Renal cortex interstitium (tissue), 11 donors: ENCODE measurements around the gene IFT81. TPM values are rescaled to one million over a fixed set of nuclear protein-coding genes. Genes with fewer than 3 reads are reported as not detected.

ENCODE experiments used
- DNase-seq, 11 donors: peaks; one replicate each; pipeline ENCODE4 v3.0.0-alpha.2; 2013; ENCODE audit warnings: low read depth in 9 of 11, low spot score in 4 of 11; ENCODE audit errors: extremely low read depth in 1 of 11
- polyA plus RNA-seq, 3 donors: library from polyadenylated mRNA; unstranded; fragments of 120-200 nt; gene quantifications; one replicate each; pipeline ENCODE4 v1.2.1, GENCODE V29; 2013; ENCODE audit not compliant: insufficient read length in 3 of 3

Gene IFT81
- polyA plus RNA-seq, 3 donors, result 45.6 to 67.2 (median 53.8) TPM

DNA sequence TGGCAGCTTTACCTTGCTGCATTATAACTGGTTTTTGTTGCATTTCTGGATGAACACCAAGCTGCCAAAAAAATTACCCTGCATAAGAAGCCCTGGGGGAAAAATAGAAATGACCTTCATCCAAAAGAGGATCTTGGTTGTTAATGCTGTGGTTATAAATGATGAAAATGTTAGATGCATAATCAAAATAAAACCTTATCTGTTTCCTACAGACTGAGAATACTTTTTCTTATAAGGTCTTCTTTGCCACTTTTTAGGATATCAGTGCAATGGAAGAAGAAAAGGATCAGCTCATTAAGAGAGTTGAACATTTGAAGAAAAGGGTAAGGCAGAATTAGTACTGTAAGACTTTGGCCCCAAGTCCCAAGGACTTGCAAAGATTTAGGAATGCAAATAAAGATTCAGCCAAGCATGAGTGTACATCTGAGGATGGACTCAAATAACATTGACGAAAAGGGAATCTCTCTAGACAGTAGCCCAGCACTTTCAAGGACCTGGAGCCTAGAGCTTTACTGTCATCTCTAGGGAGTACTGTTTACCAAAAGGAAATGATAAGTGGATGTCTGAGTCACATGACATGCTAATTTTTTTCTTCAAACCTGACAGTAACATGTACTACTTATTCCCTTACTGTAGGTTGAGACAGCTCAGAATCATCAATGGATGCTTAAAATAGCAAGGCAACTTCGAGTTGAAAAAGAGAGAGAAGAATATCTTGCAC is 10.7 kb downstream of the IFT81 start:
- no peak for DNase-seq

DNA sequence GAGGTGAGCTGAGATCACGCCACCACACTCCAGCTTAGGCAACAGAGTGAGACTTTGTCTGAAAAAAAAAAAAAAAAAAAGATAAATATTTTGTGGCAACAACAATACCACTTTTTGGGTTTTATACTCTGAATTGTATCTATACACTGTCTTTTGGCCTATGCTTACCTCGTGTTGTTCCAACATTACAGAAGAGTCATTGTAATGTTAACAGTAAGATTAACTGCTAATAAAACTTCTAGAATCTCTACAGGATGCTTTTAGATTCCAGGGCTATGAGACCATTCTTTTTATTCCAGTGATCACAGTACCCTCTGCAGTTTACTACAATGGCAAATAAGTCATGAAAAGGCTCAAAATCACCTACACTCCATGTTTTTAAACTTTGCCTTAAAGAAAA is 11.6 kb downstream of the IFT81 start:
- DNase-seq, result no peak

DNA sequence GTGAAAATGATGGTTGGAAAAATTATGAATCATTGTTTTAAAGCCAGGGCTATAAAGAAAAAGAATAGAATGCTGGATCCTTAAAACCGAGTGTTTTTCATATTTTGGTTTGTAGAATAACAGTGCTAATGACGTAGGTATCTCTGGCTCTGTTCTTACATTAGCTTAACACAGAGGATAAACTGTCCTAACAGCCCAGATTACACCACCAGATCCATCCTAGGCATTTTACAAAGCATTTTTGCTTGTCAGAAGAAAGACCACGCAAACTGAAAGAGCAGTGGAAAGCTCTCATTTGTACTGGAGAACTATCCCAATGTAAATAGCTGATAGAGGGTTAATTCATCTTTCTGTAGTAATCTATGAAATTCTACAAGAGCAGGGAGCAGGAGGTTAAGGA is 13.6 kb downstream of the IFT81 start:
- DNase-seq, result no peak

DNA sequence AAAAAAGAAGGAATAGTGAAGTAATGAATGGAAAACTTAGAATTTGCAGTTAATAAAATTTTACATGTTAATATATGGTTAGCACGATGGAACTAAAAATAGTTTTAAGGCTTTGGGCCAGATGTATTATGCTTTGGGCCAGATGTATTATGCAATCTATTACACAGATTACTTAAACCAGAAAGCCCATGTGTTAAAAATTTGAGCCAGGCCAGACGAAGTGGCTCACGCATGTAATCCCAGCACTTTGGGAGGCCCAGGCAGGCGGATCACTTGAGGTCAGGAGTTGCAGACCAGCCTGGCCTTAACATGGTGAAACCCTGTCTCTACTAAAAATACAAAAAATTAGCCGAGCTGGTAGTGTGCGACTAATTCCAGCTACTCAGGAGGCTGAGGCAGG is 17.2 kb downstream of the IFT81 start:
- DNase-seq, result no peak

DNA sequence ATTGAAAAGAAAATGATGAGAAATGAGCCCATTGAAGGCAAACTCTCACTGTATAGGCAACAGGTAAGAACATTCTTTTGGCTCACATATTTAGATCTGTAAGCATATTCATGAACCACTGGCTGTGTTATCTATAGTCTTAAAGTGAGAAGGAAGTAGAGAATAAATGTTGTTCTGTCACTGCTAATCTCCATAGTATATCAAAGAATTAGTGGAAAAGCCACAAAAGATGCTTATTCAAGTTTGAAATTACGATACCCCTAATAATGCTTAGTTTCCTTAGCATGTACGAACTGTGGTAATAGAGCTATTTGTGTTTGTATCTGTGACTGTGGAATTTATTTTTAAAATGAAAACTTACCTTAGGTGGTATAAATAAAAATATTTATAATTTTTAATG is 22.8 kb downstream of the IFT81 start:
- DNase-seq, result no peak

DNA sequence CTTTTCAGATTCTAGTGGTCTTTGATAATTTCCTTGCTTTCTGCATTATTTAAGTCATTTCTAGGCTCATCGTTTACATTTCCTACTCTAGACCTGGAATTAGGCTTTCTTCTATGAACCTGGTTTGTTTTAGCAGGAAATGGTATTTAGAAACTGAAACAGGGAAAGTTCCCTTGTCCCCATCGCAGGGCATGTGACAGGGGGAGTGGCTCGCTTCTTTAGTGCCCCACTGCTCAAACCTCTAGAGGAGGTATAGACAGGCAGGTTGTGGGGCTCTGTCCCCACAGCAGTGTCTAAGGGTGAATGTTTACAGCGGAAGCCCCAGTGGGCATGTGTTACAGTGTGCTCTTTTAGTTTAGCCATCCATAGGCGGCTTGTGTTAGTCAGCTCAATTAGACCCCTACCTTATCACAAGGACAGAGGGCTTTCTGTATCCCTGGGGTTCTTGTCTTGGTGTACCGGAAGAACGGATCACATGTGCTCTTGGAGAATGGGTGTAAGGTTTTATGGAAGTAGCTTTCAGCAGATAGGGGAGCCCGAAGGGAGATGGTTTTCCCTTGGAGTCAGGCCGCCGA is 25.0 kb downstream of the IFT81 start:
- DNase-seq, result no peak

DNA sequence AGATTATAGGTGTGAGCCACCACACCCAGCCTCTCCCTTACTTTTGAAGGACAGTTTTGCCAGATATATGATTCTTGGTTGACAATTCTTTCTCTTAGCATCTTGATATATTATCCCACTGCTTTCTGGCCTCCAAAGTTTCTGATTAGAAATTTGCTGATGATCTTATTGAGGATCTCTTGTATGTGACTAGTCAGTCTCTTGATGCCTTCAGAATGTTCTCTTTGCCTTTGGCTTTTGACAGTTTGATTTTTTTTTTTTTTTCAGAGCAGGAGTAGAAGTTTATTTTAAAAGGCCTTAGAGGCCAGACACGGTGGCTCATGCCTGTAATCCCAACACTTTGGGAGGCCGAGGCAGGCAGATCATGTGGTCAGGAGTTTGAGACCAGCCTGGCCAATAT is 32.6 kb downstream of the IFT81 start:
- DNase-seq, result no peak

DNA sequence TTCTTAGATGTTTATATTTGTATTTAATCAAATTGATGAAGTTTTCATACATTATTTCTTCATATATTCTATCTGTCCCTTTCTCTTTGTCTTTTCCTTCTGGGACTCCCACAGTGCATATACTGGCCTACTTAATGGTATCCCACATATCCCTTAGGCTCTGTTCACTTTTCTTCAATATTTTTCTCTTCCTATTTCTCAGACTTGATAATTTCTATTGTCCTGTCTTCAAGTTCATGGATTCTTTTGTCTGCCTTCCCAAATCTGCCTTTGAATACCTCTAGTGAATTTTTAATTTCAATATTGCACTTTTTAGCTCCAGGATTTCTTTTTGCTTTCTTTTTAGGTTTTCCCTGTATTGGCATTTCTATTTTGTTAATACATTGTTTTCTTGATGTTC is 33.4 kb downstream of the IFT81 start:
- no peak for DNase-seq

DNA sequence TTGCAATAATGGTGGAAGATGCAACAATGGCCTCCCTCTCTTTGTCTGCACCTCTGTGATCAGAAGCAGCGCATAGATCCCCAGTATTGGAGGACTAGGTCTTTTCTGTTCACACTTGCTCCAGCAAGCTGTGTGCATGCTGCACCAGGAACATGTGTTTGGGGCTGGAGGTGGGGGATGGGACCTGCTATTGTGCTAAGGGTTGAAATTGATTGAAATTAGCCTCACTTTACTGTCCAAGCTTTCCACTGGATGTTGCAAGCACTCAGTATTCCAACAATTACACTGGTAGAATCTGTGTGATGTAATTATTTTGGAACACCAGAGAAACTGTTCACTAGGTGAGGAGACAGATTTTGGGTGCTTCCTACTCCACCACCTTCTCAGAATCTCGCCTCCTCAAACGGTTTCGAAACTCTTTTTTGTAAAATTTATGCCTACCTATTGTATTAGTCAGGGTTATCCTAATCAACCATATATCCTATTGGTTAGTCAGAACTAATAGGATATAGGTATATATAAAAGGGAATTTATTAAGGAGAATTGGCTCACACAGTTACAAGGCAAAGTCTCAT is 35.6 kb downstream of the IFT81 start:
- DNase-seq, result no peak

DNA sequence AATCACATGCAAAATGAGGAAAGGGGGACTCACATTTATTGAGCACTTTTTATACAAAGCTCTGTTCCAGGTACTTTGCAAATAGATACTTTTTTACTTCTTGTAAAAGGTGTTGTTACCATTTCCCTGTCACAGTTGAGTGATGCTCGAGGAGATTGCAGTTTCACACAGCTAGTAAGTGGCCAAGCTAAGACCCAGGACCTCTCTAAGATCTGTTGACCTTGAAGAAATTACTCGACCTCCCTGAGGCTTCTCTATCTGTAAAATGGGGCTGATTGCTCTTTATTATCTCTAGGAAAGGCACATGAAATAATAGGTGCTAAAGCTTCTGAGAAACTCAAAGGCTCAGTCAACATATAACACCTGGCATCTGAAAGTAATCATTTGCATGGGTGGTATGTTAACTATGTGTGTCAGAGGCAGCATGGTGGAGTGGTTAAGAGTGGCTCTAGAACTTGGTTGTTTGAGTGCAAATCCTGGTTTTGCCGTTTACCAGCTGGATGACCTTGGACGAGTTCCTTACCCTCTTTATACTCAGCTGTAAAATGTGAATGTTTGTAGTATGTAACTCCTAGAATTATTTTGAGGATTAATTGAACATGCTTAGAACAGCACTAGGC is 41.5 kb downstream of the IFT81 start:
- no peak for DNase-seq

DNA sequence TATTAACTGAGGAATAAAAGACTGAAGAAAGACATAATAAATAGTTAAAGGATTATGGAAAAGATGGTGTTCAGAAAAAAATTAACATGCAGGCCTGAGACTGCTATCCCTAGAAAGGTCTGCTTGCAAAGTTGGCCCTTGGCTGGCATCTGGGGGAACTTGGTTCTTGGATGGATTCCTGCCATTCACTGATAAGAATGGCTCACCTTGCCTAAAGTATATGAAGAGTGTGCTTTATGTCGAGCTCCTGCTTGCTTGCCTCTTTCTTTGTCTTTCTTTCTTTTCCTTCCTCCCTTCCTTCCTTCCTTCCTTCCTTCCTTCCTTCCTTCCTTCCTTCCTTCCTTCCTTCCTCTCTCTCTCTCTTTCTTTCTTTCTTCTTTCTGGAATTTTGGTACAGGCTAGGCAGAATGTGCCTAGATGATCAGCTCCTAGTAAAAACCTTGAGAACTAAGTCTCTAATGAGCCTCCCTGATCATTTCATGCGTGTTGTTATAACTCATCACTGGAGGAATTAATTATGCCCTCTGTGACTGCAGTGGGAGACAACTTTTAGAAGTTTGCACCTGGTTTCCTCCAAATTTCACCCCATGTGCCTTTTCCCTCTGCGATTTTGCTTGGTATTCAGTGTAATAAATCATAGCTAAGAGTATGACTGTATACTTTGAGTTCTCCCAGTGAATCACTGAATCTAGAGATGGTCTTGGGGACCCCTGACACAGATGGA is 44.7 kb downstream of the IFT81 start:
- DNase-seq, result no peak

DNA sequence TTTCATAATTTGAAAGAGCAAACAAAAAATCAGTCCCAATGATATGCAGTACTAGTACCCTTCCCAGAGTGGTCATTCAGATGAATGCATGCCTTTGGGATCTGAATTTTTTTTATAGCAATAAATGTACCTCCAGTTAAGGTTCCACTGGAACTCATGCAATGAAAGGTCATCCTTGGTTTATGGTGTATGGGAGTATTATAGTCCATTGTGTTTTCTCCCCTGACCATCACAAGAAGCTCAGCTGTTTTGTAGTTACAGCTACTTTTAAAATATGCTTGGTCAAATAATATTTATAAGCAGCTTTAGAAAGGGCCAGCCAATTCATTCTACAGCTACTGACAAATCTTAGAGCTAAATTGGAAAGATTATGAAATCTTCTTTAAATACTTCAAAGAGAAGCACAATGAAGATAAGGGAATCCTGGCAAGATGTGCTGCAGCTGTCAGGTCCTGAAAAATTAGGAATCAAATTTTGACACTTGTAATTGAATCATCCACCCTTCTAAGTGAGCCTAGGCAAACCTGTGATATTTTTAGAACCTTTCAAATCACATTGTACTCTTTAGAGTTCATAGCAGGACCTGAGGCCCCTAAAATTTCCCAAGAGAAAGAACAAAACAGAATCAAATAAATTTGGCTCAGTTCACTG is 46.5 kb downstream of the IFT81 start:
- DNase-seq, result no peak

DNA sequence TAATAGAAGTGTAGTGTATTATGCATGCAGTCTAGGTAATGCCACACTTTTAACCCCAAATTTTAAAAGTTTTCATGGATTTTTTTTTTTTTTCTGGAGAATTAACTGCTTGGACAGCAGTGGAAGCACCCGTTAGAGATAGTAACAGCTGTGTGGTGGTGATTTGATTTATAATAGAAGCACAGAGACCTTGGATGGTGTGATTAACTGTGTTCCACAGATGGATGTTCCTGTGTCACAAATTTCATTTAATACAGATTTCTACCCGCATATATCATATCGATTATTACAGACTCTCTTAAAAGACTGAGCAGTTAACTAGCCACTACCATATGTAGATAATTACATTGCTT is 47.0 kb downstream of the IFT81 start:
- DNase-seq, result no peak

DNA sequence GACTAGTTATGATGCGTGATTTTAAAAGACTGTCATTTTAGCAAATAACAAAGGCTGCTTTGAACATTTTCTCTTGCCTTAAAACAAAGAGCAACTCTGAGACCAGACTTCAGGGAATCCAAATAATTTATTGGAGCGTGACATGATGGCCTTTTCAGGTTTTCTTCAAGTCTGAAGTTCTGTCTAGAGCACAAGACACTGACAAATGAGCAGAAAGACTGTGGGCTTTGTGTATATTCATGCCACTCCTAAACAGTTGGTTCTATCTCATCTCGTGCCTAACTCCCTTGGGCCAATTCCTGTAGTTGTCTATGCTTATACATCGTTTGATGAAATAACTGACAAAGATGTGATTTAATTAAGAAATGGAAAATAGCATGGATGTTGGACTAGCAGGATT is 47.5 kb downstream of the IFT81 start:
- no peak for DNase-seq

DNA sequence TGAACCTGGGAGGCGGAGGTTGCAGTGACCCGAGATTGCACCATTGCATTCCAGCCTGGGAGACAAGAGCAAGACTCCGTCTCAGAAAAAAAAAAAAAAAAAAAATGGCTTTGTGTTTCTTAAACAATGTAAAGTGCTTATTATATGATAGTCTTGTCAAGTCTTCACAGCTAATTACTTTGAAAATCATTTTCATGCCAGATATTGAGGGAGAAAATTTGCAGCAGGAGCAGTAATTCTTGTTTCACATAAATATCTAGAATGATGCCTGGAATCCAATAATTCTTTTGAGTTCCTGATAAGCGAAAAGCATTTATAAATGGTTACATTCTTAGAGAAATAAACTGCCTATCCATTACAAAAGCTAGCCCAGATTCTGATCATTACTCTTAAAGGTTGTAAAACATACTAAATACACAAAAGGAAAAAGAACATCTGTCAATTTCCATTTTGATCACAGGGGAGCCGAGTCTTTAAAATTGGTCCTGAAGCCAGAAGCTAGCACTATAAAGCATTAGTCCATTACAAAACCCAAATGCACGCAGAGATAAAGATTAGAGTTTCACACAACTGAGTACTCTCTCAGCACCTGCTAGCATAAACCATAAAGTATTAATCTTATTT is 50.3 kb downstream of the IFT81 start:
- no peak for DNase-seq

DNA sequence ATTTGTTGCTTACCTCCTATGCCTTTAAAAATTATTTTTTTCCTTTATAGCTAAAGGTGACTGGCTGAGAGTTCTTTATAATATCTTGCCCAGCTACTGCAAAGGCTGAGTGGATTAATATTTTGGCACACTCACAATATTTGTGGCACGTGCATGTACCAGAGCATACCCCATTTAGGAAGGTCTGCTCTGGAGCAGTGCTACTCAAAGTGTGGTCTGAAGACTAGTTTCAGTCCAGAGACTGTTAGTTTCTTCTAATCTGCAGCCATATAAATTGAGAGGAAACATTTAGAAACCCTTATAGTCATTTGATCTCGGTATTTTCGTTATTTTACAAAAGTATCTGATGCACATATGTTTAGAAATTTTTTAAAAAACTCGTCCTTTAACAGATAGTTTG is 51.0 kb downstream of the IFT81 start:
- DNase-seq, result no peak

DNA sequence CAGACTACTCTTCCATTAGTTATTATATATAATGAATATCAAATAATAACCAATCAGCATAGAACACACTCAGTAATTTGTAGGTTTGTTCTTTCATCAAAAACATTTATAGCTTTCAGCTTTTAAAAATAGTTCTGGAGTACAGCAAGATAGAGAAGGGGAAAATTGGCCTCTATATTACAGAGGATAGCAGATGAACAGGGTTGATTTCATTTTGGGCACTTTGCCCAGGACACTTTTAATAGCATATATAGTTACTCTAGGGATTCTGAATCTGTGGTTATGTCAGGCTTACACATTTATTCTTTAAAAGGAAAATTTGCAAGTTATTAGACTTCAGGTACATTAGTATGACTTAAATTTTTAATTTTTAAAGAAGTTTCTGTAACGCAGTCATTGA is 52.6 kb downstream of the IFT81 start:
- DNase-seq, result no peak

DNA sequence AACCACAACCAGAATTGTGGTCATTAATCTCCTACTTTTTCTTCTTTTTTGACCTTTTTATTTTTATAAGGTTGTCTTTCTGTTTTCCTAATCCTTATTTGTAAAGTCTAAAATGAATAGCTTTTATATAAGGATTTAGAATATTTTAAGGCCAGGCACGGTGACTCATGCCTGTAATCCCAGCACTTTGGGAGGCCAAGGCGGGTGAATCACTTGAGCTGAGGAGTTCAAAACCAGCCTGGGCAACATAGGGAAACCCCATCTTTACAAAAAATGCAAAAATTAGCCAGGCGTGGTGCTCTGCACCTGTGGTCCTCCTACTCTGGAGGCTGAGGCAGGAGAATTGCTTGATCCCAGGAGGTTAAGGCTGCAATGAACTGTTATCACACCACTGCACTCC is 55.1 kb downstream of the IFT81 start:
- no peak for DNase-seq

DNA sequence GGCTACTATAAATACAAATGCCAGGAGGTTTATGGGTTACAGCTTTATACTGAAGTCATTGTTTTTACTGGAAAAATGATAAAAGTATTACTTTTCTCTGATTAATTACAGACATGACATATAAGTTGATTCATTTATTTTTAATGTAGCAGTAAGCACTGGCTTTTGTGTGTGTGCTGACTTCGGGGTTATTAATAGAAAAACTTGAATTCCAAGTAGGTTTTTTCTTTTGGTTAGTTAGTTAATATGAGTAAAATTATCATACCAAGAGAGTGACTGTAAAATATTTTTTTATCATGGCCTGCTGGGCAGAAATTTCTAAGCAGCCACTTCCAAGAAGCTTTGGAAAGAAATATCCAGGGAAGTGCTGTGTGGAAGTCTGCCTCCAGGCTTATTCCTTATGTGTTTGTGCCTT is 56.4 kb downstream of the IFT81 start:
- DNase-seq, result peak in 2 of 11 donors; percentile 18 to 27
